Stimulated activated CD4-positive, alpha-beta T cell treated with anti-CD3 and anti-CD28 coated beads, Interleukin-12 subunit alpha, Interleukin-12 subunit beta, amount 100 ng/mL, for 48 hours (primary cell): ENCODE results near the gene GYS1.

Source experiments
- DNase-seq, 3 donors: peaks; one replicate each; pipeline ENCODE4 v3.0.0-alpha.2; 2020; ENCODE audit warnings: low read depth in 2 of 3, low spot score in 1 of 3

The GYS1 gene

GRCh38 chr19:48965040-48965805 is 27.9 kb downstream of the GYS1 start, which contains the start of gene FTL:
Gene FTL, plus strand, starts transcription at chr19:48965309. Its CDS starts 199 bp downstream, at chr19:48965508.
- peak; percentile 83 to 89 (median 84) for DNase-seq

- no peak for DNase-seq
Observed at GRCh38 chr19:48964205-48965039, 28.7 kb downstream of the GYS1 start.

GRCh38 chr19:48963371-48964204 is 29.5 kb downstream of the GYS1 start:
- DNase-seq, result peak; percentile 56 to 61 (median 58)

DNA sequence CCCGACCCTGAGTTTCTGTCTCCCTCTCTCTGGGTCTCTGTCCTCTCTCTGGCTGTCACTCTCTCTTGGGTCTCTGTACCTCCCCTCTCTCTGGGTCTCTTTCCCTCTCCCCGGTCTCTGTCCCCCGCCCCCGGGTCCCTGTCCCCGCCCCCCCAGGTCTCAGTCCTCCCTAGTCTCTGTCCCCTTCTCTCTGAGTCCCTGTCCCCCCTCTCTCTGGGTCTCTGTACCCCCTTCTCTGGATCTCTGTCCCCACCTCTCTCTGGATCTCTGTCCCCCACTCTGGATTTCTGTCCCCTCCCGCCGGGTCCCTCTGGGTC is 30.3 kb downstream of the GYS1 start:
- no peak for DNase-seq

DNA sequence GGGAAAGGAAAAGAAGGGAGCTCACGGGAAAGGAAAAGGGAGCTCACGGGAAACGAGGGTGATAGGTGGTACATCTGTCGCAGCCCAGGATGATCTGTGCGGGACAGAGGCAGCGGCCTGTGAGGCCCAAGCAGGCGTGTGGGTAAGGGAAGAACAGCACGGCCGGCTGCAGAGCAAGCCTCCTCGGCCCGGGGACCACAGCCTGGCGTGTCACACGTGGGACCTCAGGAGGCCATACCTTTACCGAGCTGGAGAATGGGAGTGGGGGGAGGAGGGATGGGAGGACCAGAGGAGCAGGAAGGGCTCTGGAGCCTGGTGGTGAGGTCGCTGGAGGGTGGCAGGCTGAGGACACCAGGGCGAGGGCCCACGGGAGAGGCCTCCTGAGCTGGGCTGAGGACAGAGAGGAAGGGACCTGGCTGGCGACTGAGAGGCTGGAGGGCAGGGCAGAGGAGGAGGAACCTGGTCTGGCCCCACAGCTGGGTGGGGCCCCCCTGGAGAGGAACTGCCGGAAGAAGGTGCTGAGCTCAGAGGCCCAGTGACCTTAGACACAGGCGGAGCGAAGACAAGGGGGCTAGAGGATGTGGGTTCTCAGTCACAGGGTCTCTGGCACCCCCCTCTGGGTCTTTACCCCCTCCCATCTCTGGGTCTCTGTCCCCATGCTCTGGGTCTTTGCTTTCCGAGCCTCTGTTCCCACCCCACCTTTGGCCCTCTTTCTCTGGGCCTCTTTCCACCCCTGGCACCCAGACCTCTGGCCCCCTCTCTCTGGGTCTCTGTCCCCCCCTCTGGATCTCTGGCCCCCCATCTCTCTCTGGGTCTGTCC is 30.9 kb downstream of the GYS1 start:
- DNase-seq, result peak in 1 of 3 donors; percentile 54

GRCh38 chr19:48961673-48962028 is 31.5 kb downstream of the GYS1 start:
- no peak for DNase-seq

- DNase-seq, result no peak
Observed at GRCh38 chr19:48961051-48961649, 32.0 kb downstream of the GYS1 start.

- DNase-seq, result no peak
Observed at GRCh38 chr19:48959341-48960239, 33.5 kb downstream of the GYS1 start.

DNA sequence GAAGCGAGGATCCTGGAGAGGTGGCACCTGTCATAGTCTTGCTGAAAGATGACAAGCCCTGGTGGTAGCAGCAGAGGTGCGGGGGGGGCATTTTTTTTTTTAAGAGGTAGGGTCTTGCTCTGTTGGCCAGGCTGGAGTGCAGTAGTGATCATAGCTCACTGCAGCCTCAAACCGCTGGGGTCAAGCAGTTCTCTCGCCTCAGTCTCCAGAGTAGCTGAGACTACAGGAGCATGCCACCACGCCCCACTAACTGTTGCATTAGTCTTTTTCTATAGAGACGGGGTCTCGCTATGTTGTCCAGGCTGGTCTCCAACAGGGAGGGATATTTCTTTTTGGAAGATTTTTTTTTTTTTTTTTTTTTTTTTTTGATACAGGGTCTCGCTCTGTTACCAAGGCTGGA is 35.1 kb downstream of the GYS1 start:
- DNase-seq, result no peak

GRCh38 chr19:48955308-48955958 is 37.7 kb downstream of the GYS1 start:
- DNase-seq, result no peak

DNA sequence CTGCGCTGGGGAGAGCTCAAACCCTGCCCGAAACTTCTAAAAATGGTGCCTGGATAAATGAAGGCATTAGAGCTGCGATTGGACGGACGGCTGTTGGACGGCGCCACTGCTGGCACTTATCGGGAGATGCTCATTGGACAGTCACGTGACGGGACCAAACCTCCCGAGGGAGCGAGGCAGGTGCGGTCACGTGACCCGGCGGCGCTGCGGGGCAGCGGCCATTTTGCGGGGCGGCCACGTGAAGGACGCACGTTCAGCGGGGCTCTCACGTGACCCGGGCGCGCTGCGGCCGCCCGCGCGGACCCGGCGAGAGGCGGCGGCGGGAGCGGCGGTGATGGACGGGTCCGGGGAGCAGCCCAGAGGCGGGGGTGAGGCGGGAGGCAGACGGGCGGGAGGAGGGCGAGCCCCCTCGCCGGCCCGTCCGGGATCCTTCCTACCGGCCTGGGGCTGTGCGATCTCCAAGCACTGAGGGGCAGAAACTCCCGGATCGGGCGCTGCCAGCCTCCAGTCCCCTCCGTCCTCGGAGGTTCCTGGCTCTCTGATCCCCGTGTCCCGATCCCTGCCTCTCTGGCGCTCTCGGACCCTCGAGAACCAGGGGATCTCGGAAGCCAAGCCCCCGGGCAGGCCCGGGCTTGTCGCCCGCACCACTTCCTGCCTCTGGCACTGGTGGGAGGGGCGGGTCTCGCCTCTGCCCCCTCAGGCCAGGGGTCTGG is 38.4 kb downstream of the GYS1 start, which contains the start of gene BAX:
TSS of gene BAX (plus strand) at position 281 of the 713 bp plus-strand sequence. CDS start at position 335, 54 bp downstream.
- DNase-seq, result peak; percentile 94 to 97 (median 95)

- no peak for DNase-seq
Observed at GRCh38 chr19:48953990-48954594, 39.0 kb downstream of the GYS1 start.

DNA sequence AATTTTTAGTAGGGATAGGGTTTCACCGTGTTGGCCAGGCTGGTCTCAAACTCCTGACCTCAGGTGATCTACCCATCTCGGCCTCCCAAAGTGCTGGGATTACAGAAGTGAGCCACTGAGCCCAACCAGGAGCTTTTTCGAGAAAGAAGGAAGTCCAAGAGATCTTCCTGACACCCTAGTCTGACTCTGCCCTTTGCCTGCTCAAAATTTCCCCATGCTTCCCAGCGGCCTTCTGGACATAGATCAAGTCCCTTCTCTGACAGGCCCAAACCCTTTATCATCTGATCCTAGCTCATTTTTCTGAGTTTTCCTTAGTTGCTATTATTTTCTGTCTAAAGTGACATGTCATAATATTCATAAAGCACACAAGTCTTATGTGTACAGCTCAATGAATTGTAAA is 40.0 kb downstream of the GYS1 start:
- no peak for DNase-seq

GRCh38 chr19:48950830-48951519 is 42.1 kb downstream of the GYS1 start:
- no peak for DNase-seq

DNA sequence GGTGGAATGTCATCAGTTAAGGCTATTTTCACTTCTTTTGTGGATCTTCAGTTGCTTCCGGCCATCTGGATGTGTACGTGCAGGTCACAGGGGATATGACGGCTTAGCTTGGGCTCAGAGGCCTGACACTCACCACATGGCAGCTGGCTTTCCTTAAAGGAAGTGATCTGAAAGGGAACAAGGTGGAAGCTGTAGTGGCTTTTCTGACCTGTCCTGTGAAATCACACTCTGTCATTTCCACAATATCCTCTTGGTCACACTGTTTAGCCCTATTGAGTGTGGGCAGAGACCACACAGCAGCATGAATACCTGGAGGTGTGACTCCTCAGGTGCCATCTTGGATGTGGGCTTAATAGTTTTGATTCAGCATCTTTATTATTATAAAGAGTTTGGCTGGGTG is 43.0 kb downstream of the GYS1 start:
- DNase-seq, result no peak

GRCh38 chr19:48947258-48947542 is 45.9 kb downstream of the GYS1 start:
- DNase-seq, result no peak
